Endothelial cell of umbilical vein (primary cell): ENCODE data around the gene DNAJC25.

Experiments used
- EZH2 ChIP-seq: IDR thresholded peaks from 2 replicates; pipeline ENCODE4 v1.6.1; 2012; ENCODE audit warnings: borderline replicate concordance, low read depth, mild to moderate bottlenecking, moderate library complexity, low read length, inconsistent platforms; ENCODE audit not compliant: severe bottlenecking
- FOS ChIP-seq: IDR thresholded peaks from 2 replicates; pipeline ENCODE4 v1.6.1; 2011; ENCODE audit warnings: mild to moderate bottlenecking, low read length, moderate library complexity, borderline replicate concordance; ENCODE audit not compliant: insufficient read depth
- GATA2 ChIP-seq: IDR thresholded peaks from 2 replicates; pipeline ENCODE4 v1.7.0; 2011; ENCODE audit warnings: low read depth, mild to moderate bottlenecking, moderate library complexity, mixed read lengths, low read length; ENCODE audit not compliant: insufficient read length, insufficient read depth
- POLR2A ChIP-seq: IDR thresholded peaks from 2 replicates; pipeline ENCODE4 v1.6.1; 2012; ENCODE audit warnings: low read depth, mild to moderate bottlenecking, control low read depth, low read length
- POLR2AphosphoS5 ChIP-seq: IDR thresholded peaks from 2 replicates; pipeline ENCODE4 v1.6.1; 2012; ENCODE audit warnings: low read depth, mild to moderate bottlenecking, control low read depth, low read length, moderate library complexity; ENCODE audit not compliant: insufficient read depth
- TF ChIP-seq, protein P1 (sequence below), 2 donors: IDR thresholded peaks; 1 replicate in 1 of 2; 2 replicates in 1 of 2; pipeline ENCODE4 v1.5.1; 2011; ENCODE audit warnings: low read length in 2 of 2, mild to moderate bottlenecking in 2 of 2, moderate library complexity in 2 of 2, control low read depth in 1 of 2, inconsistent platforms in 1 of 2, low read depth in 1 of 2; ENCODE audit not compliant: insufficient read depth in 1 of 2; ENCODE audit errors: extremely low read depth in 1 of 2
- TF ChIP-seq, protein P2 (sequence below): IDR thresholded peaks from 2 replicates; pipeline ENCODE4 v1.6.1; 2011; ENCODE audit not compliant: insufficient read depth, insufficient read length

DNA sequence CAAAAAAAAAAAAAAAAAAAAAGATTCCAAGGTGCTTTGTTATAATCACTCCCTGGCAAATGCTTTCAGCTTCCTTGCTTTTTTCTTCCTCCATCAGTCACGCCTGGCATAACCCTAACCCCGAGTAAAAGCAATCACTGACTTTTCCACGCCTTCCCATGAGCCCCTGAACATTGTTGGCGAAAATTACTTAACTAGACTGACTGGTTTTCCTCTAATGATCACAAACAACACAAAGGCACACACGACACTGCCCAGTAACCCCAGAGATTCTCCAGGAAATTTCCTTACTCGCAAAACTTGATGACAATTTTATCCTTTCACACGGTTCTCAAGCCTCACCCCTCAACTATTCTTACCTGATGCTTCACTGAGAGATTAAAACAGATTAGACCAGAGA, 20.3 kb upstream of the DNAJC25 start:
- TF ChIP-seq, protein P1, sequence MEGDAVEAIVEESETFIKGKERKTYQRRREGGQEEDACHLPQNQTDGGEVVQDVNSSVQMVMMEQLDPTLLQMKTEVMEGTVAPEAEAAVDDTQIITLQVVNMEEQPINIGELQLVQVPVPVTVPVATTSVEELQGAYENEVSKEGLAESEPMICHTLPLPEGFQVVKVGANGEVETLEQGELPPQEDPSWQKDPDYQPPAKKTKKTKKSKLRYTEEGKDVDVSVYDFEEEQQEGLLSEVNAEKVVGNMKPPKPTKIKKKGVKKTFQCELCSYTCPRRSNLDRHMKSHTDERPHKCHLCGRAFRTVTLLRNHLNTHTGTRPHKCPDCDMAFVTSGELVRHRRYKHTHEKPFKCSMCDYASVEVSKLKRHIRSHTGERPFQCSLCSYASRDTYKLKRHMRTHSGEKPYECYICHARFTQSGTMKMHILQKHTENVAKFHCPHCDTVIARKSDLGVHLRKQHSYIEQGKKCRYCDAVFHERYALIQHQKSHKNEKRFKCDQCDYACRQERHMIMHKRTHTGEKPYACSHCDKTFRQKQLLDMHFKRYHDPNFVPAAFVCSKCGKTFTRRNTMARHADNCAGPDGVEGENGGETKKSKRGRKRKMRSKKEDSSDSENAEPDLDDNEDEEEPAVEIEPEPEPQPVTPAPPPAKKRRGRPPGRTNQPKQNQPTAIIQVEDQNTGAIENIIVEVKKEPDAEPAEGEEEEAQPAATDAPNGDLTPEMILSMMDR (IDR thresholded peaks at IDR 0.05; ENCODE audit: extremely low read depth in 1 of 2, insufficient read depth in 1 of 2, low read depth in 1 of 2, low read length in 2 of 2): no peak
- TF ChIP-seq POLR2A (no peak), EZH2 (no peak), FOS (no peak), POLR2AphosphoS5 (no peak), GATA2 (no peak)
- TF ChIP-seq, protein P2, sequence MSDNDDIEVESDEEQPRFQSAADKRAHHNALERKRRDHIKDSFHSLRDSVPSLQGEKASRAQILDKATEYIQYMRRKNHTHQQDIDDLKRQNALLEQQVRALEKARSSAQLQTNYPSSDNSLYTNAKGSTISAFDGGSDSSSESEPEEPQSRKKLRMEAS: no peak
